ENCODE results near the gene MOCOS.

MOCOS gene

GRCh38 chr18:36275561-36275960 lies 88.3 kb downstream of the MOCOS start:
- FAIRE-seq = no peak

GRCh38 chr18:36279001-36279400 lies 91.7 kb downstream of the MOCOS start:
- no peak for FAIRE-seq

DNA sequence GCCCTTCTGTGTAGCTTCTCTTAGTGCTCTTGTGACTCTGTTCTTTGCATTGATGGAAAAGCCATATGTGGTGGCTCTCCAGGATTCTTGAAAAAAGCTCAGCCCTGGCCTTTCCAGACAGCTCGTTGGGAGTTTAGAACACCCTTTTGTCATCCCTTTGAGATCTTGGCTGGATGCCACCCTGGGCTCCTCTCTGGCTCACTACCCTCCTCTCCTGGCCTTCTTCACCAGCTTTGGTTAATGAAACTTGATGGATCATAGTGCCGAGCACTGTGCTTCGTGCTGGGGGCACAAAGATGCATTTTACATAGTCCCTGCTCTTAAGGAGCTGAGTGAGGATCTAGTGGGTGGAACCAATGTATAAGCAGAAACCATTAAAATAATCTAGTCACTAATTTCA lies 94.6 kb downstream of the MOCOS start:
- no peak for FAIRE-seq

GRCh38 chr18:36283448-36283847 lies 96.2 kb downstream of the MOCOS start:
- FAIRE-seq = no peak

- no peak for FAIRE-seq
Observed at GRCh38 chr18:36284268-36284667, 97.0 kb downstream of the MOCOS start.

DNA sequence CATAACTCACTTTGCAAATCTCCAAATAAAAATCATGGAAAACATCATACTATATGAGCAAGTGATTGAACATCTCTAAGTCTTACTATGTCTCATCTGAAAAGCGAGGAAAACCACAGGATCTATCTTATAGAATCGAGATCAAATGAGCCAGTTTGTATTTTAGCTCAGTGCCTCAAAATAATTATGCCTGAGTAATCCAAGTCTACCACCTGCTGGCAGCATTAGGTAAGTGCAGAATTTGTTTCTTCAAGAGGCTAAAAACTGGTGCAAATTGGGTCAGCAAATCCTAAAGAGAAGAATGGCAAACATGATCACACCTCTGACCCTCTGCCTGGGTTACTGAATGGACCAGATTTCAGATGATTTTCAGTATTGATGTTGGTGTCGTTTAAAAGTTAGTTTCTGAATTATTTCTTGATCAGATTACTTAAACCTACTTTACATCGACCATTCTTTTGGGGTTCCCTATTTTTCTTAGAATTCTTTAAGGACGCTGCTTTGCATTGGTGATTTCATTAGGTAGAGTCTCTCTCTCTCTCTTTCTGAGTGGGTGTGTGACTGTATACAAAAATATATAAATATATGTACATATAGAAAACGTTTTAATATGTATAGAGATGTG lies 97.5 kb downstream of the MOCOS start:
- peak; percentile 100 for FAIRE-seq

DNA sequence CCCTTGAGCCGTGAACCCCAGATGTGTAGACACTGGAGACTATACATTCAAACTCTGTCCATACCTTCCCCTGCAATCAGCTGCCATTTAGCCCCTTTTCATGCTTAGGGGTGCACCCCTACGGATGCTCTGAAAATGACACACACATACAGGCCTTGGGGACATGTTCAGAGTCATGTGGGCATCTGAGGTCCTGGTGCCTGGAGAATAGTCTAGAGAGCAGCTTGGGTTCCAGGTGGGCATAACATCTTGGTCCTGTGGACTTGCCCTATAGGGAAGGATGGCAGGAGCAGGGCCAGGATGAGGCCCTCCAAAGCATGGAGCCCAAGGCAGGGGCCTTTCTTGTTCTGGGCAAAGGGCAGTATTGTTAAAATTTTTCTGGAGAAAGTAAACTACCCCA lies 100.4 kb downstream of the MOCOS start:
- FAIRE-seq = no peak

DNA sequence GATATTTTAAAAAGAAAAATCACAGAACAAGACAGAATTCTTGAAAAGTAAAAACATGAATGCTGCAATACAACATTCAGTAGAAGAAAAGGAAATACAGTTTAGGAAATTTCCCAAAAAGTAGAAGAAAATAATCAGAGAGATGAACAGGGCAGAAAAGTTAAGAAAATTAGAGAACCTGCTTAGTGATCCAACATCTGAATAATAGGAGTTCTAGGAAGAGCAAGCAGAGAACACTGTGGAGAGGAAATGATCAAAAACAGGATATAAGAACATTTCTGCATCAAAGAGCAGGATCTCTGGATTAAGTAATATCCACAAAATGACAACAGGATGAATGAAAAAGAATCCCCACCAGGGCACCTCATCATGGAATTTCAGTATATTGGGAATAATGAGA lies 101.4 kb downstream of the MOCOS start:
- no peak for FAIRE-seq

- no peak for FAIRE-seq
Observed at GRCh38 chr18:36294031-36294430, 106.7 kb downstream of the MOCOS start.

DNA sequence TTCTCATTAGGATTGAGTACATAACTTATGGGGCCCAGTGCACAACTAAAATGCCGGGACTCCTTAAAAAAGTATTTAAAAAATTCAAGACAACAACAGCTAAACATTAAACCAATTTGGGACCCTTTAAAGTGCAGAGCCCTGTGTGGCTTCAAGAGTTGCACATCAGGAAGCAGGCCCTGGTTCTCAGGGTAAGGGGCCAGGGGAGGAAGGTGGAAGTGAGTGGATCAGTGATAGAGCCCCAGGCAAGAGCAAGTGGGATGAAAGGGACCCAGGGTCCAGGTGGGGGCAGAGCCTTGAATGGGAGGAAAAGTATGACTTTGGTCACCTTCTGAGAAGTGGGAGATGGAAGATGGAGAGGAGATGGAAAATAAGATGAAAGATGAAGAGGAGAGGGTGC lies 107.9 kb downstream of the MOCOS start:
- no peak for FAIRE-seq

DNA sequence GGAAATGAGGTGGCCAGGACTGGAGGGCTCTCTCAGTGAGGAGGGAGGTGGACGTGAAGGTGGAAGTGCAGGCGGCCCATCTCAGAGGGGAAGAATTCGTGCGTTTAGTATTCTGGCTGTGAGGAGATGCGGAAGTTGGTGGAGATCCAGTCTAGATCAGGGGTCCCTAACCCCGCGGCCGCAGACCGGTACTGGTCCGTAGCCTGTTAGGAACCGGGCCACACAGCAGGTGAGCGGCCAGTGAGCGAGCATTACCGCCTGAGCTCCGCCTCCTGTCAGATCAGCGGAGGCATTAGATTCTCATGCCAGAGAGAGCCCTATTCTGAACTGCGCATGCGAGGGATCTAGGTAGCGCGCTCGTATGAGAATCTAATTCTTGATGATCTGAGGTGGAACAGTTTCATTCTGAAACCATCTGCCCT lies 108.6 kb downstream of the MOCOS start:
- no peak for FAIRE-seq

DNA sequence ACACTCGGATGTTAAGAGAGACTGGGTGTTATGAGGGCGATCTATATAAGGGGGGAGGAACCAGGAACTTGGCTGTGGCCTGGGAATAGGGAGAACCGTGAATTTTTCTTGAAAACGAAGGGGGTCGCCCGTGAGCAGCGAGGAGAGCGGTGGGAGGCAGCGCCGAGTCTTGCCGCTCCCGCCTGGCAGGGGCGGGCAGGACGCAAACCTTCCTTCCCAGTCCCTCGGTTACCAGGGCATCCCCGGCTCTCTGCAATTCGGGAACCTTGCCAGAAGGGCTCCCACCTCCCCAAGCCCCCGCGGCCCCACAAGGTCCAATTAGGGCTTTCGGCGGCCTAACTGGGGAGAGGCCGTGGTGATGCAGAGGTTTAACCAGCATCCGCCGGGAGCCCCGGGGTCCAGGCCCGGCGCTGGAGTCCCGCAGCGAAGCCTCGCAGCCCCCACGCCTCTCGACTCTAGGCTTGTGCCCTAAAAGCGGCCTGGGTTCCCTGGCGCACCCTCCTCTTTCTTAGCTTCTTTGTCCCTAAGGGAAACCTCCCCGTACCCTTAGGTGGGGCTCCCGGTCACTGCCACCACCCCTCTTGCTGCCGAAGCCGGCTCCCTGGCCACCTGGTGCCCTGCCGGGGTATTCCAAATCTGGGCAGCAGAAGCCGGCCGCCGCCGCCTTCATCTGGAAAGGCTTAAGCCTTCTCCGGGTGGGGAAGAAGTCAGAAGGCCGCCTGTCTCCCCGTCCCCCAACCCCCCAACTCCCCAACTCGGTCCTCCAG lies 109.5 kb downstream of the MOCOS start:
- FAIRE-seq = no peak

DNA sequence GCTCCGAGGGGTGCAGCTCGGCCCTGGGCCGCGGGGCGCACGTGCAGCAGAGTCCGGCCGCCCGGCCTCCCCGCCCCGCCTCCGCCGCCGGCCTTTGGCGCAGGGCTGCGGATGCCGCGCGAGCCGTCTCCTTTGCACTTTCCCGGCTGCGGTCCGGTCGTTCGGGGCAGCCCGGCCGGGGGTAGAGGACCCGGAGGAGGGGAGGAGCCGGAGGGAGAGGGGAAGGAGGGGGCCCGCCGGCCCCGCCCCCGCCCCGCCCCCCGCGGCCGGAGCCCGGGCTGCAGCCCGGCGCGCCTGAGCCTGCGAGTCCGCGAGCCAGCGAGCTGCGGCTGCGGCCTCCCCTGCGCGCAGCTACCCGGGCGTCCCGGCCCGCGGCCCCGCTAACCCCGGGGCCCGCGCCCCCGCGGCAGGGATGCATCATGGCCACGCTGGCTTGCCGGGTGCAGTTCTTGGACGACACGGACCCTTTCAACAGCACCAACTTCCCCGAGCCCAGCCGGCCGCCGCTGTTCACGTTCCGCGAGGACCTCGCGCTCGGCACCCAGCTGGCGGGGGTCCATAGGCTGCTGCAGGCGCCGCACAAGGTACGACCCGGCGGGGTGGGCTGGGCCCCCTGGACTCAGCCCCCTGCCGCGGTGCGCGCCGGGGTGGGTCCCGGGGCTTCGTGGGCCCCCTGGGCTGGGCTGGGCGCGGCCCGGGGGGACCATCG lies 110.3 kb downstream of the MOCOS start, which contains the start of gene FHOD3:
Gene FHOD3, plus strand, starts transcription at position 297 of the 709 bp plus-strand sequence. Its CDS starts 123 bp downstream, at position 420.
- FAIRE-seq = no peak

DNA sequence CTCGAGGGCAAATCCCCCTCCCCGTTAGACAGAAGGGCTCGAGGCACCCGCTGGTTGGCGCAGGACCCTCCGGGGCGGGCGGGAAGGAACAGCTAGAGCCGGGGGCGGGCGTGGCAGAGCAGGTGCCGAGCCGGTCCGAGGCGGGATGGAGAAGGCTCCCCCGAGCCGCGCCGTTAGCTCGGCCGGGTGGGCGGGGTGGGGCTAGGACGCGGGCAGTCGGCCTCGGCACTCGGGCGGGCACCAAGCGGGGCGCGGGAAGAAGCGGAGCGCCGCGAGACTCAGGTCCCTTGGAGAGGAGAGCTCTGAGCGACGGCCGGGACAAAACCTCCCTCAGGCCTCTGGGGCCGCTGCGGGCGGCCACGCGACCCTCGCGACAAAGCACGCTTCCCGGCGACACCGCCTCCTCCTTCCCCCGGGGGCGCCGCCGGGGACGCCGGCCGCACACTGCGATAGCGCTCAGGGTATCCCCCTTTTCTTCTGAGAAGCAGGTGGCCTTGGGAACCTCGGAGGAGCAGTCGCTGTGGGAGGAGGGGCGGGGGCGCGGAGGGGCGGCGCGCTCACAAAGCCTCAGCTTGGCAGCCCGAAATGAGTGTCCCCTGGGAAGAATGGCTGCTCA lies 110.9 kb downstream of the MOCOS start:
- no peak for FAIRE-seq

DNA sequence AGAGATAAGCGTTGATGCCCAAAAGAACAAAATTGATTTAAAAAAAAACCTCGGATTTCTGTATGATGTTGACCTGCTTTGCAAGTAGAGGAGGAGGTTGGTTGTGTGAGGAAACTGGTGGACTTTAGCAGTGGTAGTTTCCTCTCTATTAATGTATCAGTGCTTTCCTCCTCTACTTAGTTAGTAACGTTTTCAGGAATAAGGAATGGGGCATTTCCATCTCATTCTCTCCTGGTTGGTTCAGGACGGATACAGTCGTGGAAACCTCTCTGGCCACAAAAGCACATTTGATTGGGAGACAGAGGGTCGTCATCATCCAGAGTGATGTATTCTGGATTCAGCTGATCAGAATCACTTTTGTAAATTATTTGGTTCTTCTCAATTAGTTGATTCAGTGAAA lies 111.7 kb downstream of the MOCOS start:
- FAIRE-seq = no peak

GRCh38 chr18:36300211-36300610 lies 112.9 kb downstream of the MOCOS start:
- no peak for FAIRE-seq

GRCh38 chr18:36301884-36302283 lies 114.6 kb downstream of the MOCOS start:
- FAIRE-seq = no peak

- FAIRE-seq = no peak
Observed at GRCh38 chr18:36302676-36303075, 115.4 kb downstream of the MOCOS start.

DNA sequence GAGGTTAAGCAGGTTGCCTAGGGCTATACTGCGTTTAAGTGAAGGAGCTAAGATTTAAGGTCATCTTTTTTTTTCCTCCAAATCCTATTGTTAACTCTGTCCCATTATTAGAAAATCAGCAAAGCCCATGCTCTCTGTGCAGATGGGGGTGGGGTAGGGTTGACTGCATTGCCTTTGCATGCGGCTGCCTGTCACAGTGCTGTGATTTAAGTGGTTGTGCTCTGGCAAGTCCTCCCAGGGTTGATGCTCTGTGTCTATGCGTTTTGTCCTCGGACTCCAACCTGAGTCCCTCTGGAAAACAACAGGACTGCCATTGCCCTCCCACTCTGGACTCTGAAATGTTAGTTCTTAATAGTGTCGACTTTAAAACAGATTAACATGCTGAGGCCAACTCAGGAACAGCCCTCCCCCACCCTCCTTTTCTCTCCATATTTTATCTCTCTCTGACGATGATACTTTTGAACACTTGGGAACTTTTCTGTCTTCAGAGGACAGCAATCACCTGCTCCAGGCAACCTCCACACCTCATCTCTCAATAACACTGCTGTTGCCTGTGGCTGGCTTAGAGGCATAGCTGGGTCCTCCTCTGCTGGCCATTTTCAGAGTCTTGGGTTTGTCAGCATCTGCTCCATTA lies 116.0 kb downstream of the MOCOS start:
- FAIRE-seq = no peak

DNA sequence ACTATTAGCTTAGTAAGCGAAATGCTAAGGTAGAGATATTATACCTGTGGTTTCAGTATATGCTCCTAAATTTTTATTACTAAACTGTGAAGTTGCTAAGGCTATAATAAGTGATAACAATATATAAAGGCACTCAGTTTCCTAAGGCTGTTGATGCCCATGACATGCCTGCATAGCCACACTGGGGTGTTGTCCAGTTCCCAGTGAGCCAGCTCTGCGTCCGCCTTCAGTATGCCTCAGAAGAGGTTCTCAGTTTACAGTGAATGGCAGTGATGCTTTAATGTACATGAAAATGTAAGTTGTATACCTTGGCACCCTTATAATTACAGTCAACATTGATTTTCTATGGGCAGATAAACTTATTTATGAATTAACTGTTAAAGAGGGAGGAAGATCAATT lies 117.4 kb downstream of the MOCOS start:
- FAIRE-seq = no peak

GRCh38 chr18:36305375-36305774 lies 118.1 kb downstream of the MOCOS start:
- FAIRE-seq = no peak

DNA sequence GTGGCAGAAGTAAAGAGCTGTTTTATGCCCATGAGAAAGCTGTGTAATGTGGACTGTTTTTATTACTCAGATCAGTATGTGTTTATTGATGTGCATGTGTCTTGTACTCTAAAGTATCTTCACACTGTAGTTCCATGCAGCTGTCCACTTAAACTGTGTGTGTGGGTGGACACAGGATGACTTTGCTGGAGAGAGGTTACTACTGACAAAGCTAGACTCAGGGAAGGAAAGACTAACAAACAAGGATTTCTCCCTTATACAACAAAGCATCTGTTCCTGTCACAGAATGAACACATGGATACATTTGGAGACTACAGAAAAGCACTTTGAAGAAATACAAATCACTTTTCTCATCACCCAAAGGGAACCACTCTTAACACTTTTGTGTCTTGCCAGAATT lies 120.2 kb downstream of the MOCOS start:
- no peak for FAIRE-seq

All from islet of Langerhans (tissue), 1 donor.